Right ventricle myocardium superior (tissue), 1 donor: ENCODE data around the gene ZC2HC1C. TPM values are rescaled to one million over a fixed set of nuclear protein-coding genes. Genes with fewer than 3 reads are reported as not detected.

Experiments used
- ATAC-seq: fragments of 200-7000 bp; cut with Tn5 transposase; one replicate; pipeline ENCODE4 v1.9.1; 2020; ENCODE audit warnings: mild to moderate bottlenecking; ENCODE audit not compliant: poor library complexity
- DNase-seq: peaks from one replicate; pipeline ENCODE4 v3.0.0-alpha.2; 2020
- intact Hi-C: fragments of 100-400 bp; cut with DNase I; formaldehyde crosslinking; loops from one replicate; pipeline ENCODE4 v1.11.2; 2022
- total RNA-seq: library from RNA; stranded (reverse); fragmentation: NEBNext Ultra II Directional; extraction: Animal tissue kit (Norgen Biotek cat#: 25700); gene quantifications from one replicate; pipeline ENCODE4 v1.2.1, GENCODE V29; 2021
- donor health status: DM: no; HTN: yes; CAD: no; lungs with severe emphysema.

ZC2HC1C gene
- total RNA-seq, 1 donor from 2014 or later: 11.3 TPM

- intact Hi-C loops: loop anchor here (10.0 kb wide), 1 partner anchor 138 kb away; no protein-coding TSS in a partner anchor
- ATAC-seq (no peak), DNase-seq (no peak)
These were observed 13.8 kb downstream of the ZC2HC1C start for GRCh38 chr14:75083271-75083670.

GRCh38 chr14:75084513-75084912, 15.1 kb downstream of the ZC2HC1C start:
- intact Hi-C loops: loop anchor here (10.0 kb wide), 1 partner anchor 140 kb away; no protein-coding TSS in a partner anchor

GRCh38 chr14:75088153-75088552, 18.7 kb downstream of the ZC2HC1C start:
- DNase-seq: no peak
- intact Hi-C loops: loop anchor here (10.0 kb wide), 1 partner anchor 143 kb away; no protein-coding TSS in a partner anchor
- ATAC-seq: no peak

More at GRCh38 chr14:75084513-75084912, 15.1 kb downstream of the ZC2HC1C start:
- peak; percentile 24 for ATAC-seq
- no peak for DNase-seq

GRCh38 chr14:75088566-75089373, 19.3 kb downstream of the ZC2HC1C start:
- intact Hi-C loops: loop anchor here (10.0 kb wide), 1 partner anchor 144 kb away; no protein-coding TSS in a partner anchor
- DNase-seq (no peak), ATAC-seq (peak; percentile 72)

GRCh38 chr14:75090353-75090752, 20.9 kb downstream of the ZC2HC1C start:
- intact Hi-C loops: loop anchor here (2.0 to 5.0 kb wide), 2 partner anchors 178 to 228 kb away; no protein-coding TSS in a partner anchor
- no peak for ATAC-seq

GRCh38 chr14:75091251-75091650, 21.8 kb downstream of the ZC2HC1C start:
- intact Hi-C loops: loop anchor here (2.0 to 5.0 kb wide), 2 partner anchors 178 to 229 kb away; no protein-coding TSS in a partner anchor
- ATAC-seq (no peak), DNase-seq (no peak)

More at GRCh38 chr14:75090353-75090752, 20.9 kb downstream of the ZC2HC1C start:
- DNase-seq: no peak

GRCh38 chr14:75092698-75093097, 23.3 kb downstream of the ZC2HC1C start:
- intact Hi-C loops: loop anchor here (5.0 kb wide), 1 partner anchor 230 kb away; no protein-coding TSS in a partner anchor
- no peak for DNase-seq
- ATAC-seq: no peak

GRCh38 chr14:75094896-75095295, 25.5 kb downstream of the ZC2HC1C start:
- ATAC-seq (no peak), DNase-seq (no peak)
- intact Hi-C loops: loop anchor here (5.0 kb wide), 1 partner anchor 233 kb away; no protein-coding TSS in a partner anchor

- DNase-seq (no peak), ATAC-seq (no peak)
- intact Hi-C loops: no loop called here
These were observed 26.2 kb downstream of the ZC2HC1C start for GRCh38 chr14:75095690-75096089.

GRCh38 chr14:75096959-75097358, 27.5 kb downstream of the ZC2HC1C start:
- DNase-seq (no peak), ATAC-seq (peak; percentile 41)
- intact Hi-C loops: no loop called here

- DNase-seq (no peak), ATAC-seq (no peak)
- intact Hi-C loops: no loop called here
These were observed 28.8 kb downstream of the ZC2HC1C start for GRCh38 chr14:75098212-75098611.

GRCh38 chr14:75098682-75099081, 29.2 kb downstream of the ZC2HC1C start:
- intact Hi-C loops: no loop called here
- DNase-seq (no peak), ATAC-seq (no peak)

- intact Hi-C loops: no loop called here
These were observed 32.0 kb downstream of the ZC2HC1C start for GRCh38 chr14:75101491-75101890.

GRCh38 chr14:75107186-75107585, 37.7 kb downstream of the ZC2HC1C start:
- ATAC-seq (no peak), DNase-seq (no peak)
- intact Hi-C loops: no loop called here

More at GRCh38 chr14:75101491-75101890, 32.0 kb downstream of the ZC2HC1C start:
- no peak for DNase-seq
- ATAC-seq: no peak

- intact Hi-C loops: no loop called here
- DNase-seq (no peak), ATAC-seq (no peak)
These were observed 40.4 kb downstream of the ZC2HC1C start for GRCh38 chr14:75109877-75110276.

GRCh38 chr14:75113932-75114539, 44.6 kb downstream of the ZC2HC1C start:
- DNase-seq (no peak), ATAC-seq (no peak)
- intact Hi-C loops: no loop called here

GRCh38 chr14:75119056-75119455, 49.6 kb downstream of the ZC2HC1C start:
- ATAC-seq (no peak), DNase-seq (no peak)
- intact Hi-C loops: no loop called here

GRCh38 chr14:75120541-75121291, 51.3 kb downstream of the ZC2HC1C start:
- intact Hi-C loops: no loop called here
- no peak for ATAC-seq
- no peak for DNase-seq

GRCh38 chr14:75121552-75121951, 52.1 kb downstream of the ZC2HC1C start:
- intact Hi-C loops: no loop called here
- DNase-seq: no peak
- ATAC-seq: no peak
